Measurements from ENCODE around the gene DAPK2.

DNA sequence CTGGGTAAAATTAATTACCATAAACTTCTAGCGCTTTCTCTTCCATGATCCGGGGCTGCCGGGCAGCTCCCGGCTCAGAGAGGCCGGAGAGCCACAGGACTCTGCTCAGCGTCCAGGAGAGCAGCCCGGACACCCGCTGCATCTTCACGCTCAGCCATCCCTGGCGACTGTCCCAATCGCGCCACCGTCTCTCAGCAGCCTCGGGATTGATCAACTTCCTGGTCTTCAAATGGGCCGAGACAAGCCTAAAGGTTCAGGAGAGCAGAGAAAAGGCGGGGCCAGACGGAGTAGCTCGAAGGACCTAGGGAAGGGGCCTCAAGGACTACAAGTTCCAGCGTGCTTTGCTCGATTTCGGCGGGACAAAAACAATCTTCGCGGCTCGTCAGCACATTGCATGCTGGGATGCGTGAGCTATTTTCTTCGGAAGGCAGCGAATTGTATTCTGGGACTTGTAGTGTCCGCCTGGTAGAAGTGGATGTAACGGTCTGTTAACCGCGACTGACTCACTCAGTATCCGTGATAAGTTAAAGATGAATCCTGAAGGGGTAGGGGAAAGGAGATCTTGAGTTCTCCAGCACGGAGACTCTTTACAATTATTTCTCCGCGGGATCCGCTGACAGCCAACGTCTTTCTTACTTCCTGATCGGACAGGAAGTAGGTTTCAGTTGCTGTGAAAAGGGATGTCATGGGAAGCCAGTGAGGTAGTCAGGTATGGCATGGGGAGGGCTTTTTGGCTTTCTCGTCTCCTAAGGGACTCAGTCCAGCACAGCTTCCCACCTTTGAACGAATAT is 47.5 kb upstream of the DAPK2 start, which contains the start of gene CIAO2A:
- TF ChIP-seq EZH2 (IDR thresholded peaks at IDR 0.05; ENCODE audit: borderline replicate concordance, low read depth, low read length, severe bottlenecking) (no peak), CTCF (IDR thresholded peaks at IDR 0.05; ENCODE audit: borderline replicate concordance, extremely low read depth, low read length, poor library complexity, severe bottlenecking) (no peak)
